GM12878 (cell line): ENCODE results near the gene DEPDC1B.

Experiments
- BACH1 ChIP-seq: fragments of 450-650 bp; IDR thresholded peaks from 2 replicates; pipeline ENCODE4 v1.6.1; 2017; ENCODE audit warnings: mild to moderate bottlenecking, borderline replicate concordance
- BRCA1 ChIP-seq: IDR thresholded peaks from 2 replicates; pipeline ENCODE4 v1.6.1; 2011; ENCODE audit warnings: low read depth, low read length, improper control_type of control experiment
- NFYB ChIP-seq: IDR thresholded peaks from 2 replicates; pipeline ENCODE4 v1.6.1; 2011; ENCODE audit warnings: low read depth, mild to moderate bottlenecking, low read length, improper control_type of control experiment, moderate library complexity; ENCODE audit not compliant: insufficient read depth
- POLR2AphosphoS5 ChIP-seq: IDR thresholded peaks from 2 replicates; pipeline ENCODE4 v1.6.1; 2011; ENCODE audit warnings: mild to moderate bottlenecking, low read length, inconsistent platforms
- POU2F2 ChIP-seq: IDR thresholded peaks from 3 replicates; pipeline ENCODE4 v1.6.1; 2011; ENCODE audit warnings: low read depth, mild to moderate bottlenecking, low read length, borderline replicate concordance
- SMC3 ChIP-seq: IDR thresholded peaks from 2 replicates; pipeline ENCODE4 v1.6.1; 2011; ENCODE audit warnings: low read length, improper control_type of control experiment, borderline replicate concordance
- TCF3 ChIP-seq: IDR thresholded peaks from 2 replicates; pipeline ENCODE4 v1.6.1; 2012; ENCODE audit warnings: low read depth, mild to moderate bottlenecking, low read length, borderline replicate concordance; ENCODE audit not compliant: insufficient read depth
- TF ChIP-seq, protein P1 (sequence below), 3 experiments: IDR thresholded peaks in 2 of 3; conservative IDR thresholded peaks in 1 of 3; 2 replicates each; pipeline ENCODE4 v1.5.1; 2011; ENCODE audit warnings: low read depth in 3 of 3, low read length in 3 of 3, mild to moderate bottlenecking in 3 of 3, control low read depth in 2 of 3, moderate library complexity in 2 of 3, inconsistent platforms in 1 of 3, mixed read lengths in 1 of 3; ENCODE audit not compliant: control insufficient read depth in 2 of 3, insufficient read depth in 1 of 3; ENCODE audit errors: extremely low read depth in 1 of 3

DNA sequence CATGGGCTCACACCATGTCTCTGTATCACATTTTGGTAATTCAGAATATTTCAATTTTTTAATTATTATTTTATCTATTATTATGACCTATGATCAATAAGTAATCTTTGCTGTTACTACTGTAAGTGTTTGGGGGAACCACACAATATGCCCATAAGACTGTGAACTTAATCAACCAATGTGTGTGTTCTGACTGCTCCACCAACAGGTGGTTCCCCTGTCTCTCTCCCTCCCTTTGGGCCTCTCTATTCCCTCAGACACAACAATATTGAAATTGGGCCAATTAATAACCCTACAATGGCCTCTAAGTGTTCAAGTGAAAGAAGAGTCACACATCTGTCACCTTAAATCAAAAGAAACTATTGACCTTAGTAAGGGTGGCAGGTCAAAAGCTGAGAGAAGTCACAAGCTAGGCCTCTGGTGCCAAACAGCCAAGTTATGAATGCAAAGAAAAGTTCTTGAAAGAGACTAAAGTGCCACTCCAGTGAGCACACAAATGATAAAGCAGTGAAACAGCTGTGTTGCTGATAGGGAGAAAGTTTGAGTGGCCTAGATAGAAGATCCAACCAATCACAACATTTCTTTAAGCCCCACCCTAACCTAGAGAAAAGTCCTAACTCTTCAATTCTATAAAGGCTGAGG, 88.7 kb downstream of the DEPDC1B start:
- TF ChIP-seq TCF3 (no peak), POU2F2 (no peak), POLR2AphosphoS5 (no peak), BRCA1 (no peak), SMC3 (no peak), NFYB (no peak), BACH1 (no peak)
- TF ChIP-seq, protein P1, sequence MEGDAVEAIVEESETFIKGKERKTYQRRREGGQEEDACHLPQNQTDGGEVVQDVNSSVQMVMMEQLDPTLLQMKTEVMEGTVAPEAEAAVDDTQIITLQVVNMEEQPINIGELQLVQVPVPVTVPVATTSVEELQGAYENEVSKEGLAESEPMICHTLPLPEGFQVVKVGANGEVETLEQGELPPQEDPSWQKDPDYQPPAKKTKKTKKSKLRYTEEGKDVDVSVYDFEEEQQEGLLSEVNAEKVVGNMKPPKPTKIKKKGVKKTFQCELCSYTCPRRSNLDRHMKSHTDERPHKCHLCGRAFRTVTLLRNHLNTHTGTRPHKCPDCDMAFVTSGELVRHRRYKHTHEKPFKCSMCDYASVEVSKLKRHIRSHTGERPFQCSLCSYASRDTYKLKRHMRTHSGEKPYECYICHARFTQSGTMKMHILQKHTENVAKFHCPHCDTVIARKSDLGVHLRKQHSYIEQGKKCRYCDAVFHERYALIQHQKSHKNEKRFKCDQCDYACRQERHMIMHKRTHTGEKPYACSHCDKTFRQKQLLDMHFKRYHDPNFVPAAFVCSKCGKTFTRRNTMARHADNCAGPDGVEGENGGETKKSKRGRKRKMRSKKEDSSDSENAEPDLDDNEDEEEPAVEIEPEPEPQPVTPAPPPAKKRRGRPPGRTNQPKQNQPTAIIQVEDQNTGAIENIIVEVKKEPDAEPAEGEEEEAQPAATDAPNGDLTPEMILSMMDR (IDR thresholded peaks at IDR 0.05 in 2 of 3, conservative IDR thresholded peaks at IDR 0.05 in 1 of 3; ENCODE audit: control insufficient read depth in 2 of 3, extremely low read depth in 1 of 3, insufficient read depth in 1 of 3, low read depth in 3 of 3, low read length in 3 of 3), result no peak
